H1 (cell line): ENCODE measurements around the gene SULF2.

Experiments used
- ASH2L ChIP-seq: fragments of 200-600, 300-600 bp; sonication (generic); IDR thresholded peaks from one replicate; pipeline ENCODE4 v1.7.1; 2017; ENCODE audit warnings: low read length
- EGR1 ChIP-seq: IDR thresholded peaks from 2 replicates; pipeline ENCODE4 v1.6.1; 2011; ENCODE audit warnings: low read depth, low read length, borderline replicate concordance
- EP300 ChIP-seq, 2 experiments: IDR thresholded peaks; 1 replicate in 1 of 2; 2 replicates in 1 of 2; pipeline ENCODE4 v1.6.1; 2011 to 2012; ENCODE audit warnings: low read depth in 2 of 2, low read length in 2 of 2, mild to moderate bottlenecking in 2 of 2, borderline replicate concordance in 1 of 2, inconsistent platforms in 1 of 2, moderate library complexity in 1 of 2
- EZH2 ChIP-seq: fragments of 200-600 bp; sonication (generic); IDR thresholded peaks from 2 replicates; pipeline ENCODE4 v1.7.1; 2012; ENCODE audit warnings: low read depth, mild to moderate bottlenecking, moderate library complexity, low read length, inconsistent platforms; ENCODE audit not compliant: severe bottlenecking
- HDAC6 ChIP-seq: IDR thresholded peaks from one replicate; pipeline ENCODE4 v1.7.1; 2012; ENCODE audit warnings: low read depth, mild to moderate bottlenecking, inconsistent platforms, low read length, moderate library complexity
- POLR2AphosphoS5 ChIP-seq: IDR thresholded peaks from 2 replicates; pipeline ENCODE4 v1.6.1; 2011; ENCODE audit warnings: low read depth, low read length
- RAD21 ChIP-seq, 2 experiments: IDR thresholded peaks in 1 of 2; conservative IDR thresholded peaks in 1 of 2; 2 replicates each; pipeline ENCODE4 v1.6.1; 2011; ENCODE audit warnings: low read depth in 2 of 2, low read length in 2 of 2, improper control_type of control experiment in 1 of 2, inconsistent platforms in 1 of 2, mild to moderate bottlenecking in 1 of 2, moderate library complexity in 1 of 2
- SAP30 ChIP-seq: fragments of 300-600 bp; sonication (generic); IDR thresholded peaks from 2 replicates; pipeline ENCODE4 v1.7.1; 2012; ENCODE audit warnings: low read length, moderate library complexity, mild to moderate bottlenecking, inconsistent platforms; ENCODE audit not compliant: insufficient read depth, insufficient replicate concordance
- TBP ChIP-seq: IDR thresholded peaks from 2 replicates; pipeline ENCODE4 v1.6.1; 2011; ENCODE audit warnings: low read depth, low read length, improper control_type of control experiment
- TF ChIP-seq, protein P1 (sequence below): IDR thresholded peaks from 2 replicates; pipeline ENCODE4 v1.6.1; 2012; ENCODE audit warnings: low read length, inconsistent platforms
- TF ChIP-seq, protein P2 (sequence below), 3 experiments: IDR thresholded peaks; 1 replicate in 2 of 3; 2 replicates in 1 of 3; pipeline versions ENCODE4 v1.5.1 to v1.6.1; 2011; ENCODE audit warnings: low read length in 3 of 3, mild to moderate bottlenecking in 3 of 3, inconsistent platforms in 2 of 3, low read depth in 1 of 3, moderate library complexity in 1 of 3; ENCODE audit not compliant: insufficient read depth in 1 of 3; ENCODE audit errors: control extremely low read depth in 1 of 3
- TF ChIP-seq, protein P3 (sequence below): IDR thresholded peaks from 2 replicates; pipeline ENCODE4 v1.6.1; 2011; ENCODE audit warnings: low read length, improper control_type of control experiment

DNA sequence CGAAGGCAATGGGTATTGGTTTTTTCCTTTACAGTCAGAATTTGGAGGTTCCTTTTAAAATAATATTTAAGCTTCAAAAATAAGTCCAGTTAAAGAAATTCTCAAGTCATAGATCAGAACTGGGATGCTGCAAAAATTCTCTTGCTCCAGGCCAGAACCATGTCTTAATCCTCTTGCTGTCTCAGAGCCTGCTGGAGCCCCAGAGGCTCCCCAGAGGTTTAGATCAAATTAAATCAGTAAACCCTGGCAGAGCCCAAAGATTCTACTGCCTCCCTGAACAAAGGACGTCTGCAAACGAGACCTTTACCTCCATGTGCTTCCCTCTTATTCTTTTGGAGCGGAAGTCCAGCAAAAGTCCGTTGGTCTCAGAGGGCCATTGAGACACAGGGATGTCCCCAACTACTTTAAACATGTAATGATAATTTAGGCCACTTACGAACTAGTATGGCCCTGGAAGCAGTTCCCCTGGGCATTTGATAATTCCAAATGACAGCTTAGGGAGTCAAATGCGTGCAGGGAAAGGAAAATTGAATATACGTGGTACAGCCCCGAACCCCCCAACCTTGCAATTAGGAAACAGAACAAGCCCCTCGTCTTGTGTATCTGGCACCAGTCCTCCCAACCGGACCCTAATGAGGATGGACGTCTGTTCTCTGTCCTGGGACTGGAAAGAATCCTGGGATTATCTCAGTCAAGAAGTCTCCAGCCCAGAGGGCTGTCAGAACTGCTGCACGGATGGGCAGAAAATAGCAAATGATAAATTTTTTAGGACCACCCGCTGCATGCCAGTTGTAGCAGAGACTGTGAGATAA lies 31.5 kb downstream of the SULF2 start:
- TF ChIP-seq EZH2, result no peak
- TF ChIP-seq TBP, result no peak
- no peak for TF ChIP-seq POLR2AphosphoS5
- TF ChIP-seq, protein P1, sequence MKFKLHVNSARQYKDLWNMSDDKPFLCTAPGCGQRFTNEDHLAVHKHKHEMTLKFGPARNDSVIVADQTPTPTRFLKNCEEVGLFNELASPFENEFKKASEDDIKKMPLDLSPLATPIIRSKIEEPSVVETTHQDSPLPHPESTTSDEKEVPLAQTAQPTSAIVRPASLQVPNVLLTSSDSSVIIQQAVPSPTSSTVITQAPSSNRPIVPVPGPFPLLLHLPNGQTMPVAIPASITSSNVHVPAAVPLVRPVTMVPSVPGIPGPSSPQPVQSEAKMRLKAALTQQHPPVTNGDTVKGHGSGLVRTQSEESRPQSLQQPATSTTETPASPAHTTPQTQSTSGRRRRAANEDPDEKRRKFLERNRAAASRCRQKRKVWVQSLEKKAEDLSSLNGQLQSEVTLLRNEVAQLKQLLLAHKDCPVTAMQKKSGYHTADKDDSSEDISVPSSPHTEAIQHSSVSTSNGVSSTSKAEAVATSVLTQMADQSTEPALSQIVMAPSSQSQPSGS, result no peak
- TF ChIP-seq EGR1, result no peak
- TF ChIP-seq RAD21 (IDR thresholded peaks at IDR 0.05 in 1 of 2, conservative IDR thresholded peaks at IDR 0.05 in 1 of 2; ENCODE audit: low read depth in 2 of 2, low read length in 2 of 2), result no peak
- TF ChIP-seq SAP30, result no peak
- TF ChIP-seq HDAC6, result no peak
- TF ChIP-seq, protein P2, sequence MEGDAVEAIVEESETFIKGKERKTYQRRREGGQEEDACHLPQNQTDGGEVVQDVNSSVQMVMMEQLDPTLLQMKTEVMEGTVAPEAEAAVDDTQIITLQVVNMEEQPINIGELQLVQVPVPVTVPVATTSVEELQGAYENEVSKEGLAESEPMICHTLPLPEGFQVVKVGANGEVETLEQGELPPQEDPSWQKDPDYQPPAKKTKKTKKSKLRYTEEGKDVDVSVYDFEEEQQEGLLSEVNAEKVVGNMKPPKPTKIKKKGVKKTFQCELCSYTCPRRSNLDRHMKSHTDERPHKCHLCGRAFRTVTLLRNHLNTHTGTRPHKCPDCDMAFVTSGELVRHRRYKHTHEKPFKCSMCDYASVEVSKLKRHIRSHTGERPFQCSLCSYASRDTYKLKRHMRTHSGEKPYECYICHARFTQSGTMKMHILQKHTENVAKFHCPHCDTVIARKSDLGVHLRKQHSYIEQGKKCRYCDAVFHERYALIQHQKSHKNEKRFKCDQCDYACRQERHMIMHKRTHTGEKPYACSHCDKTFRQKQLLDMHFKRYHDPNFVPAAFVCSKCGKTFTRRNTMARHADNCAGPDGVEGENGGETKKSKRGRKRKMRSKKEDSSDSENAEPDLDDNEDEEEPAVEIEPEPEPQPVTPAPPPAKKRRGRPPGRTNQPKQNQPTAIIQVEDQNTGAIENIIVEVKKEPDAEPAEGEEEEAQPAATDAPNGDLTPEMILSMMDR (IDR thresholded peaks at IDR 0.05; ENCODE audit: control extremely low read depth in 1 of 3, insufficient read depth in 1 of 3, low read depth in 1 of 3, low read length in 3 of 3), result no peak
- no peak for TF ChIP-seq EP300 (IDR thresholded peaks at IDR 0.05; ENCODE audit: borderline replicate concordance in 1 of 2, low read depth in 2 of 2, low read length in 2 of 2)
- TF ChIP-seq, protein P3, sequence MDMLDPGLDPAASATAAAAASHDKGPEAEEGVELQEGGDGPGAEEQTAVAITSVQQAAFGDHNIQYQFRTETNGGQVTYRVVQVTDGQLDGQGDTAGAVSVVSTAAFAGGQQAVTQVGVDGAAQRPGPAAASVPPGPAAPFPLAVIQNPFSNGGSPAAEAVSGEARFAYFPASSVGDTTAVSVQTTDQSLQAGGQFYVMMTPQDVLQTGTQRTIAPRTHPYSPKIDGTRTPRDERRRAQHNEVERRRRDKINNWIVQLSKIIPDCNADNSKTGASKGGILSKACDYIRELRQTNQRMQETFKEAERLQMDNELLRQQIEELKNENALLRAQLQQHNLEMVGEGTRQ, result no peak
- TF ChIP-seq ASH2L, result no peak
